GM18519 (cell line): ENCODE data around the gene CFL1.
"Not testable (repeated sequence)": the region's sequence is repeated elsewhere in the genome, so short reads cannot be mapped to it uniquely, and the experiment has no call there.

Experiments
- ATAC-seq: cut with Tn5 transposase; IDR thresholded peaks from one replicate; pipeline ENCODE4 v1.9.1; 2021; ENCODE audit warnings: mild to moderate bottlenecking, moderate library complexity; ENCODE audit not compliant: unreplicated experiment, low FRiP score

The CFL1 gene

DNA sequence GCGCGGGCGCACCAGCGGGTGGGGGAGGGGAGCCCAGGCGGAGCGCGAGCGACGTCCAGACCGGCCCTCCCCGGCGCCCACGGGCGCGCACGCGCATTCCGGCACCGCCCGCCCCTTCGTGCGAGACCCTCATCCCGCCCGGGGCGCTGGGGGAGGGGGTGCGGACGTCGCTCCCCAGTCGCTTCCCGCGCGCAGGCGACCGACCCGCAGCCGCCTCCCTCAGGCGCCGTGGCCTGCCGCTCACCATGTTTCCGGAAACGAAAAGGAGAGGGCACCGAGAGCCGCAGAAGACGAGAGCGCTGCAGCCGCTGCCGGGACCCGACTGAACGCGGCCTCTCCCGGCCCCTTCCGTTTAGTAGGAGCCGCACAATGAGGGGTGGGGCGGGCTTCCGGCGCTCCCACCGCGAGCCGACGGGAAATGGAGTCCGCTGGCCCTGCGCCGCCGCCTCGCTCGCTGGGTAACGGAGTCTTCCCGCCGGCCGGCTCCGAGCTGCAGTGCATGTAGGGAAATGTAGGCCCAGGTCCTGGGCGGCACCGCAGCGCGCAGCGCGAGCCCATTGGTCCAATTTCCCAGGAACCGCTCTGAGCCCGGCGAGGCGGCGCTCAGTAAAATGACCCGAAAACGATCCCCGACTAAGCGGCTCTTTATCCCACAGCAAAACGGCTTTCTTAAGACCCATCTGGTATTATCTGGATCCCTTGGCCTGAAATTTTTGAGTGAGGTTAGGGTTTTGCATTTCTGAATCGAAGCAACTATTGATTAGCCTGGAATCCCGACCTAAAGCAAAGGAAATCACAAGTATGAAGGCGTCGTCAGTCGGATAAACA is at the start of gene CFL1:
Gene CFL1 (minus strand): TSS at position 328 of the 828 bp plus-strand sequence. CDS start 81 bp downstream, at position 247.
- peak; percentile 36 for ATAC-seq

DNA sequence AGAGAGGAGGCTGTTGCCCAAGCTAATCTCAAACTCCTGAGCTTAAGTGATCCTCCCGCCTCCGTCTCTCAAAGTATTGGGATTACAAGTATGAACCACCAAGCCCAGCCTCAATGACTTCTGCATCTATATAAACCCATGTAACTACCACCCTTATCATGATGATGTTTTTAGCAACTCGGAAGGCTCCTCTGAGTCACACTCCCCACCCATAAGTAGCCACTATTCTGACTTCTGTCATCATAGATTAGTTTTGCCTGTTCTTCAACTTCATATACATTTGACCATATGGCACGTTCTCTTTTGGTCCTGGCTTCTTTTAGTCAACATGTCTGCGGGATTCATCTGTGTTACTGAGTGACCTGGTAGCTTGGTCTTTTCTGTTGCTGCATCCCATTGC is 48.6 kb upstream of the CFL1 start:
- ATAC-seq = no peak

DNA sequence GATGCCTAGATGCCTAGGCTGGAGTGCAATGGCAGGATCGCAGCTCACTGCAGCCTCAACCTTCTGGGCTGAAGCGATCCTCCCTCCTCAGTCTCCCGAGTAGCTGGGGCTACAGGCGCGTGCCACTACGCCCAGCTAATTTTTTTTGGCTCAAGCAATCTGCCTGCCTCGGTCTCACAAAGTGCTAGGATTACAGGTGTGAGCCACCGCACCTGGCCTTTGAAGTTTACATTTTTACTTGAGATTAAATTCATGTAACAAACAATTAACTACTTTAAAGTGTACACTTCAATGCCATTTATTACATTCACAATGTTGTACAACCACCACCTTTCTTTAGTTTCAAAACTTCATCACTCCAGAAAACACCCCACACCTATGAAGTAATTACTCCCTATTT is 45.7 kb upstream of the CFL1 start:
- ATAC-seq = no peak

DNA sequence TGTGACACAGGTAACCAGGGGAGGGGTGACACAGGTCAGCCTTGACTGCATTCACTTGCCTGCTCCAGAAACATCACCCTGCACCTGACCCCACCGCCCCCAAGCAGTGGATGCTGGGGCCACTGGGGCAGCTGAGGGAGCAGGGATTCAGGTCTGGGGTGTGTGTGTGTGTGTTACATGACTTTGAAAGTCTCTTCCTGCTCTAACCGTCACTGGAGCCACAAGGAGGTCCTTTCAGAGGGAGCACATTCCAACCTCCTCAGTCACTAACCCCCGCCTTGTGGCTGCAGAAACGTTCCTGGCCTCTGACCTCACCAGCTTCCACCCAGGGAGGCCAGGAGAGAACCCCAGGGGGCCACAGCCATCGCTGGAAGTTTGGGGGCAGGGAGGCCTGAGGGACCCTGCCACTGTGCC is 45.1 kb upstream of the CFL1 start:
- no peak for ATAC-seq

DNA sequence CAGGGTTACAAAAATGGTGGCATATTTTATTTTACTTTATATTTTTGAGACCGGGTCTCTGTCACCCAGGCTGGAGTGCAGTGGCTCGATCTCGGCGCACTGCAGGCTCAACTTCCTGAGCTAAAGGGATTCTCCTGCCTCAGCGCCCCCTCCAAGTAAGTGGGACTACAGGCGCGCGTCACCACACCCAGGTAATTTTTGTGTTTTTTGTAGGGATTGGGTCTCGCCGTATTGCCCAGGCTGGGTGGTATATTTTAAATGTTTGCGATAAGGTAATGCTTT is 42.9 kb upstream of the CFL1 start:
- ATAC-seq = no peak

DNA sequence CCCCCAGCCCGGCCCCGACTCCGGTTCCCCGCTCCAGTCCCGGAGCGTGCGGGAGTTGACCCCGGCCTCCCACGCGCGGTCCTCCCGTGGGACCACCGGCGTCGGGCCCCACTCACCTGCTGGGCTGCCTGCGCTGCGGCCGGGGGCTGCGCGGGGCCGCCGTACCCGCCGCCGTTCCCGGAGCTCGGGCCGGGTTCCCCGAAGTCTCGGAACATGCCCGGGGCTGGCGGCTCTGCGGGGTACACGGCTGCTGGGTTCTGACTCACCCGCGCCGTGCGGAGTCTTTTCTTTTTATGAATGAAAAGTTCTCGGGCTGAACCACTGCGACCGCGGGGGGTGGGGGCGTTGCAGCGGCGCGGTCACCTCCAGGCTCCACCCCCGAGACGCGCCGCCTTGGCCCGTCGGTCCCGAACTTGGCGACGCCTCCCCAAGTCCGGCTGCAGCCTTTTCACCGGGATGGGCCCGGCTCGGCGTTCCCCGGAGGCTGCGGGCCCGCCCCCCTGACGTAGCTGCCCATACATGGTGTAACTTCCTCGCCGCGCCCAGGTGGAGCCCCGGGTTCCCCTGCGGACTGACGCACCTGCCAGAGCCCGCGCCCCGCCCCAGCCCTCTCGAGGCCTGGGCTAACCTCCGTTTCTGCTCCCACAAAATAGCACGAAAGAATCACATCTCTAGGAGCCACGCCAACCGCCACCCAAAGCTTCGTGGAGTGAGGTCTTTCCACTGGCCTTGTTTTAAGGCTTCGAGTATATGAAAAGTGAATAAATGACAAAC is 42.3 kb upstream of the CFL1 start, which contains the start of gene FOSL1:
Gene FOSL1 (minus strand): TSS at position 264 of the 774 bp plus-strand sequence. CDS start 49 bp downstream, at position 215.
- peak; percentile 46 for ATAC-seq

DNA sequence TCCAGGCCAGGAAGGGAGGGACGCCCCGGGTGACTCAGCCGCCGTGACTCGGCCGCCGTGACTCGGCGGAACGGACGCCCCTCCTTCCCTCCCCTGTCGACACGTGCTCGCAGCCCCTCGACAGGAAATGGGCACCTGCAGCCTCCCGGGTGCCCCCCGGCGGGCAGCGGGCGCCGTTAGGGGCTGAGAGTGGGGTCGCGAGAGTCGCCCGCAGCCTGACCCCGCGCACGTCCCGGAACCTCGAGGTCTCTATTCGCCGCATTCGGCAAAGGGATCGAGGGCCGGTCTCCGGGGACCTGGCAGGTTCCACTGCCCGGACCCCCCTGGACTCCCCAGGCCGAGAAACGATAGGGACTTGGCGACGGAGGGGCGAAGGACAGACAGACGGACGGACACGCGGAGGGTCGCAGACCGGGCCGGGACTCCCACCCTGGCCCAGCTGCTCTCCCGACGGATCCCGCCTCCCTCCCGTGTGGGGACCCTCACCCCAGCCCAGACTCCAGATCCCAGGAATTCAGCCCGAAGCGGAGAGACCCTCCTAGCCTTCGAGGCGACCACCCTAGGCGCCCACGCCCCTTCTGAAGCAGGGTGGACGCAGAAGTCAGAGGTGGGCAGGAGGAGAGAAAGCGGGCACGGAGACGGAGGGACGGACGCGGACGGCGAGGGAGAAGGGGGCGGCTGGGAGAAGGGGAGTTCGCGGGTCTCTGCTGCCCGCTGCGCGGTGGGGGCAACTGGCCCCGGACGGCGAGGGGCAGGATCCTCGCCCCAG is 41.6 kb upstream of the CFL1 start:
- ATAC-seq = no peak

DNA sequence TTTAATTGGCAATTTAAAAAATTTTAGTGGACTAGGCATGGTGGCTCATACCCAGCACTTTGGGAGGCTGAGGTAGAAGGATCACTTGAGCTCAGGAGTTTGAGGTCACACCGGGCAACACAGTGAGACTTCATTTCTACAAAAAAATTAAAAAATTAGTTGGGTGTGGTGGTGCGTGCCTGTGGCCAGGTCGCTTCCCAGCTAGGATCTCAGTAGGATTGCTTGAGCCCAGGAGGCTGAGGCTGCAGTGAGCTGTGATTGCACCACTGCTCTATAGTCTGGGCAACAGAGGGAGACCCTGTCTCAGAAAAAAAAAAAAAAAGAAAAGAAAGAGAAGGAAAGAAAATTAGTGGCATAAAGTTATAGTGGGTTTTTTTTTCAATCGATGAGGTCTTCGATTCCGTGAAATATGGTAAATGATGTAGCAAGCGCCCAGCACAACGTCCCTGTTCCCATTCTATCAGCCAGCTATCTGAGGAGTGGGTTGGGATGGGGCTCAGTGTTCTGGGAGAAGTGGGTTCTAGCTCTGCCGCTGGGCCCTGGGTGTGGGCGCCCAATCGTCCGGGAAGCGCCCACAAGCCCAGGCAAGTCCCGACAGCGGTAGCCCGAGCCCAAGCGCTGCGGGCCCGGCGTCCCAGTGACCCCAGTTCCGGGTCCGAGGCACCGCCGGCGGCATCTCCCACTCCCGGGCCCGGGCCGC is 40.8 kb upstream of the CFL1 start:
- no peak for ATAC-seq

DNA sequence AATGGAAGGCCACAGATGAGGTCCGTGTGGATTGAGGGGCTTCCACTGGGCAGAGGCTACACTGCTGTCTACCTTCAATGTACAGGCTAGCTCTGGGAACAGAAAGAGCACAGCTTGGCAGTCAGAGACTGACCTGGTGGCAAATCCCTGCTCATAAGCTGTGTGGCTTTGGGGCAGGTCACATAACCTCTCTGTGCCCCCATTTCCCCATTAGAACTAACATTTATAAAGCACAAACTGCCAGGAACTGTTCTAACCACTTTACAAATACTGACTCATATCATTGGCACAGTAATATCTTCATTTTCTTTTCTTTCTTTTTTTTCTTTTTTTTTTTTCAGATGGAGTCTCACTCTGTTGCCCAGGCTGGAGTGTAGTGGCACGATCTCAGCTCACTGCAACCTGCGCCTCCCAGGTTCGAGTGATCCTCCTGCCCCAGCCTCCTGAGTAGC is 39.1 kb upstream of the CFL1 start:
- ATAC-seq = no peak

DNA sequence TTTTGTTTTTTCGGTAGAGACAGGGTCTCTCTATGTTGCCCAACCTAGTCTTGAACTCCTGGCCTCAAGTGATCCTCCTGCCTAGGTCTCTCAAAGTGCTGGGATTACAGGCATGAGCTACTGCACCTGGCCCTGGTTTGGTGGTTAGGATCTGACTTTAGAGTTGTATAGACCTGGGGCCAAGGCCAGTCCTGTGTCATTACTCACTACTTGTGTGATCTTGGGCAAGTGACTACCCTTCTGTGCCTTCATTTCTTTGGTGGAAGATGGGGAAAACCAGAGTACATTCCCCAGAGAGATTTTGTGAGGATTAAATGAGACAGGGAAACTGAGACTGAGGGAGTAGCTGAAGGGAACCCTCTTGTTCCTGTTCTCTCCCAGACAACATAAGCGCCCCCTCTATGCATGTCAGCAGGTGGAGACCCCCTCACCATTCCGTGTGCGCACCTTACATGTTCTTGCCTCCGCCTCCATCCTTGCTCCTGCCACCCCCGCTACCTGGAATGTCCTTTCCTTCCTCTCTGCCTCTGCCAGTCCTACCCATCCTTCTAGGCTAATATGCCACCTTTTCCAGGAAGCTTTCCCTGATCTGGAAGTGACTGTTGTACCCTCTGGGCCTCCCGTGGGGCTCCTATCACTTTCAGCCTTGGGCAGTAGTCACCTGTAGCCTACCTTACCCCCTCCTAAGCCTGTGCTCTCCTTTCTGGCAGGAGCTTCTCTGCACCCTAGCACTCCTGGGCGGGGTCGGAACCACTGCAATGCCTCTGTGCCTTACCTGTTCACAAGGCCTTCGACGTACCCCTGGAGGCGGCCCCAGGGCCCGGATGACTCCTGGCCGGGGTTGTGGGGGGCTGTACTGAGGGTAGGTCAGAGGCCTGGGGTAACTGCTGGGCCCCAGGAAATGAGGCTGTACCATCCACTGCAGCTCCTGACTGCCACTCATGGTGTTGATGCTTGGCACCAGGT is 38.3 kb upstream of the CFL1 start:
- ATAC-seq = no peak

DNA sequence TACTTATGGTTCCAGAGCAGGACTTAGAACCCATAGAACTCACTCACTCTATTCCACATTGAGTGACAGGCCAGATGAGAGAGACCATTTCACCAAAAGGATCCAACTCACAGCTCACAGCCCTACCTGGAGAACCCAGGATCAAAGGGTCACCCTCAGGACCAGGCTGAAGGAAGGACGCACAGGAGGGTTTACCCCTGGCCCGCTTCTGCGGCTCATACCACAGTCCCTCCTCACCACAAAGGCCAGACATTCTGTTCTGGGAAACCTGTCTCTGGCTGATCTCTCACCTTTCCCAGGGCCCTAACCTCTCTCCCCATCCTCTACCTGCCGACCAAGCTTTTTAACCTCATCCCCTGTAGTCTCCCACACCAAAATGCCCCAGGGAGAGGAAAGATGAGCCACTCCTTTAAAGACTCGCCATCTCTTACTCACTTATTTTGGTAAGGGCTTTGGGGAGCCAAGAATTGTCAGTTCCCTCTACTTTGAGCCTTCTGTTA is 37.6 kb upstream of the CFL1 start:
- ATAC-seq = no peak

DNA sequence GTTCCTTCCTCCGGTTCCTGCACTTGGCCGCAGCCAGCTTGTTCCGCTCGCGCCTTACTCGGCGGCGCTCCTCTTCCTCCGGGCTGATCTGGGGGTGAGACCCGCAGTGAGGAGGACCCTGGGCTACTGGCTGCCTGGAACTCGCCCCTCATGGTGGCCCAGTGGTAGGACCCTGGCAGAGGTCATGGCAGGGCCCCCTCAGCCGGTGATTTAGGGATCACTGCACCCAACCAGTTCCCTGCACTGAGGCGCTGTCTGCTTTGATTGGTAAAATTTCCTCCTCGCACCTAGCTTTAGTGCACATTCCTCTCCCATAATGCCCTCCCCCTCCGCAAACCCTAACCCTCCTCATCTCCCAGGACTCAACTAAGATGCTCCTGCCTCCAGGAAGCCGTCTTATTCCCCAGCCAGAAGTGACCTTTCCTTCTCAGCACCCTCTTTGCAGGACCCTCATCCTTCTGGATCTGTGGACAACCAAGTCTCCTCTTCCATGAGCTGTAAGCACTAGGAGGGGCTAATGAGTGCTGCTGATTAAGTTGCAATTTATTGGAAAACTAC is 36.1 kb upstream of the CFL1 start:
- no peak for ATAC-seq

DNA sequence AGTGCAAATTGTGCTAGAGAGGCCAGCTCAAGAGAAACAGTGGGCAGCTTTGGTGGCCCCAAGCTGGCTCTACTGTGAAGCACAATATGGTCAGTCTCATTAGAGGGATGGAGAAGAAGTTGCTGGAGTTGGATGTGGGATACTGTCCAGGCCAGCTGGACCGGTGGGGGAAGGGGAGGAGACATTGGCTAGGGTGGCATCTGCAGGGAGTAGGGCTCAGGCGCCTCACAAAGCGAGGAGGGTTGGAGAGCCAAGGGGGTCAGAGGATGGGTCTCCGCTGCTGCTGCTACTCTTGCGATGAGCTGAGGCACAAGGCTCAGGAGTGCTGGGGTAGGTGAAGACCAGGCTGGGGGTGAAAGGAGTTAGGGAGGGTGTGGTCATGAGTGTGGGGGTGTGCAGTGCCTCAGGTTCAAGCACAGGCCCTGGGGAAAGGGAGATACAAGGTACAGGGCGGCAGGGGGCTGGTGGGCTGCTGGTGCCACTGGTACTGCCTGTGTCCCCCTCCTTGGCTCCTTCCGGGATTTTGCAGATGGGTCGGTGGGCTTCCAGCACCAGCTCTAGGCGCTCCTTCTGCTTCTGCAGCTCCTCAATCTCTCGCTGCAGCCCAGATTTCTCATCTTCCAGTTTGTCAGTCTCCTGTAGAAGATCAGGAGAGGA is 34.8 kb upstream of the CFL1 start:
- no peak for ATAC-seq

DNA sequence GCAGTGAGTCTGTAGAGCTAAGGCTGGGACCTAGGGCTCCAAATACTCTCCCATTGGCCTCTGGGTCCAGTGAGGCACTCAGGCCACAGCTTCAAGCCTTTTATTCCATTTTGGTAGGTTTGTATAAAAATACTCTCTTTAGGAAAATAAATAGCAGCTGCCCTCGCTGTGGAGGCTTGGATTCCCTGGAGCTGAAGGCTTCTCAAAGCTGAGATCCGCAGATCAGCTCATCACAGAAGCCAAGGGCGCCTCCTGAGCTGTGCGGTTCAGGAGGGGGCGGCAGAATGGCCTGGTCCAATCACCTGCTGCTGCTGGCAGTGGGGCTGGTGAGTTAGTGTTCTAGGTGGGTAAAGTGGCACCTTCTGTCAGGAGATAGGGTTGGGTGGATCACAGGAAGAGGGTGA is 34.2 kb upstream of the CFL1 start:
- ATAC-seq = not testable (repeated sequence)

DNA sequence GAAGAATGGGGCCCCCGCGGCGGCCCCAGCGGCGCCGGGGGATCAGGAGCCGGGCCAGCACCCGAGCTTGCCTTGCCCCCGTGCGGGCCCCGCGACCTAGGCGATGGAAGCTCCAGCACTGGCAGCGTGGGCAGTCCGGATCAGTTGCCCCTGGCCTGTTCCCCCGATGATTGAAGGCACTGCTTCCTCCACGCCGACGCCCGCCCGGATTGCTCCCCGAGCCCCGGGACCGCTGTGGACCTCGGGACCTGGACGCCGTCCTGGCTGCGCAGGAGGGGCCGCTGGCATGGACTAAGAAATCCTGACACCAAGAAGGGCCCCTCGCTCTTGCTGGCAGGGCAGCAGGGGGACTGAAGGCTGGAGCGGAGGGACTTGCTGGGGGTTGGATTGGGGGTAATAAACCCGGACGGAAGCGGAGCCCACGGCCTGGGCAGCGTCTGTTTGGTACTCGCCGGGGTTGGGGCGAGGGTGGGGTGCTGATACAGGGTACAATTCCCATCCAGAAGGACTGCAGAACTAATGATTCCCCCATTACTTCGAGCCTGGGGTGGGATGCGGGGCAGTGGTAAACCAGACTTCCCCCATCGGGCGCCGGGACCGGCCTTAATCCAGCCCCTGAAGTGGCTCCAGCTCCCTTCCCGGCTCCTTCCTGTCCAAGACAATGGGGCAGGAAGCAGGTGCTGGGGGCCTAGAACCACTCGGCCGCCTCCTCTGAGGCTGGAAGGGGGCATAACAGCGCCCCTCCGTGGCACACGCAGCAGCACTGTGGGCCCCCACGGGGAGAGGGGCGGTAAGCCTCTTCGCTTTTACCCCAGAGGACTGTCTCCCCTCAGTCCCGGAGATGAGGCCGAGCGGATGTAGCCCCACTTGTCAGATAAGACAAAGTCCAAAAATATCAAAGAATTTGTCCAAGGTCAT is 33.5 kb upstream of the CFL1 start:
- no peak for ATAC-seq

DNA sequence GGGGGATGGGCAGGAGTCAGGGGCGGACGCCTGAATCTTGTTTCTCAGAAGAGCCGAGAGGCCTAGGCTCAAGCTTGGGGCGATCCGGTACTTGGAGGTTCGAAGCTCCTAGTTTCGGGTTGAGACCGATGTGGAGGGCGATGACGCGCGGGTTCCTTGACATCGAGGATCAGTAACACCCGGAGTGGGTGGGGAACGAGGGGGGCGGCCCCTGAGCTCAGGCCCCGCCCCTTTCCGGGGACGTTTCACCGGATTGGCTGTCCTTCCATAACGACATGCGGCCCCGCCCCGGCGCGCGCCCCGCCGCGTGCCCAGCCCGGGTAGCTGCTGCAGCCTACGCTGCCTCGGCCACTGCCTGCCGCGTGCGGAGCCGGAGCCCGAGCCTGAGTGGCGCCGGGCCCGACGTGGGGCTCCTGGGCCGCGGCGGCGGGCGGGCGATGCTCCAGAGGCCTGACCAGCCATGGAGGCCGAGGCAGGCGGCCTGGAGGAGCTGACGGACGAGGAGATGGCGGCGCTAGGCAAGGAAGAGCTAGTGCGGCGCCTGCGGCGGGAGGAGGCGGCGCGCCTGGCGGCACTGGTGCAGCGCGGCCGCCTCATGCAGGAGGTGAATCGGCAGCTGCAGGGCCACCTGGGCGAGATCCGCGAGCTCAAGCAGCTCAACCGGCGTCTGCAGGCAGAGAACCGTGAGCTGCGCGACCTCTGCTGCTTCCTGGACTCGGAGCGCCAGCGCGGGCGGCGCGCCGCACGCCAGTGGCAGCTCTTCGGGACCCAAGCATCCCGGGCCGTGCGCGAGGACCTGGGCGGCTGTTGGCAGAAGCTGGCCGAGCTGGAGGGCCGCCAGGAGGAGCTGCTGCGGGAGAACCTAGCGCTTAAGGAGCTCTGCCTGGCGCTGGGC is 32.6 kb upstream of the CFL1 start, which contains the start of gene CCDC85B:
Gene CCDC85B (plus strand): TSS at position 350 of the 895 bp plus-strand sequence. CDS start 111 bp downstream, at position 461.
- peak; percentile 47 for ATAC-seq
